ENCODE results near the gene LRP6. TPM values are rescaled to one million over a fixed set of nuclear protein-coding genes. Genes with fewer than 3 reads are reported as not detected.
A peak's percentile ranks its signal among the peaks of the same experiment; 100 is the strongest.
"Not testable (repeated sequence)": the region's sequence is repeated elsewhere in the genome, so short reads cannot be mapped to it uniquely, and the experiment has no call there.

LRP6 gene
- total RNA-seq, 2 experiments from 2014 or later = 6.8 to 8.2 TPM

DNA sequence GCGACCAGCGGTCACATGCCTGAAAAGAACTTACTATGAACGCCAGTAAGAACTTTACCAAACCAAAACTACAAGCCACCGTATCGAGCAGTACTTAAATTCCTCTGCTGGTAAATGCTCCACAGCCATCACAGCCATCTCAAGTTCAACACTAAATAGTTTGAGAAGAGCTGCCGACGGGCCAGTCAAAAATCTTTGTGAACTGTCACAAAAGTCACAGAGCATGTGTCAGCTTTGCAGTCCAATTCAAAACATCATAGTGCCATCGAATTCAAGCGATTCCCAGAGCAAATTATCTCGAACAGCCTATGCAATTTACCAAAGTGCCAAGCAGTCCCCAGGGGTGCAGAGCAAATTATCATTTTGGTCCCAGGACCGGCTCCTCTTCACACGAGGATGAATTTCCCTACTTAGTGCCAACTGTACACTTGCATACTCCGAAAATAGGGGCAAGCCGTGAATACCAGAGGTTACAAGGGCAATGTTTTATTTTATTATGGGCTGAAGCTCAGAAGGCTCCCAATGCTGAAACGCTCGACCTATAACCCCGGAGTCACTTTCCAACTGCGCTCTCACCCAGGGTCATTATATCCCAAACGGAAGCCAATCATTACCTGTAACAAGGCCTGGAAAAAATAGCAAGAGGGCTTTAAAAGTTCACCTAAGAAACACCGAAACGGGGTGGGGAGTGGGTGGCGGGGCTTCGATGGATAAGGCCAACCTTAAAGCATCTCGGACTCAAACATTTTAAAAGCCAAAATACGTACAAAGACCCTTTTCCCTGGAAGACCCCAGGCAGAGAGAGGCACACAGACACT lies 1.1 kb downstream of the LRP6 start:
- ChIA-PET CTCF (interaction anchor here (0.5 to 2.9 kb wide), 2 partner anchors 62 to 757 kb away, joined by 3 to 10 read pairs; no protein-coding TSS in a partner anchor), POLR2A (interaction anchor here (1.1 kb wide), 1 partner anchor 194 kb away, joined by 3 read pairs; no protein-coding TSS in a partner anchor)
- Mint-ChIP-seq H3K4me3 (peak overlapping the region; percentile 82), H3K4me1 (peaks cover 24% of the 10 kb centered on the region), H3K9me3 (ENCODE audit: low read depth) (no peaks in the 10 kb centered on the region), H3K27ac (peak overlapping the region; percentile 21), H3K27me3 (peaks cover 7% of the 10 kb centered on the region), H3K36me3 (ENCODE audit: low read depth) (no peaks in the 10 kb centered on the region)
- ATAC-seq (no peak), DNase-seq (peak; percentile 21)
- intact Hi-C loops (cut with DNase I, micrococcal nuclease) = loop anchor here in 1 of 2 experiments (2.0 to 5.0 kb wide), 2 partner anchors 431 to 713 kb away; partner anchors contain the start of gene GPR19

DNA sequence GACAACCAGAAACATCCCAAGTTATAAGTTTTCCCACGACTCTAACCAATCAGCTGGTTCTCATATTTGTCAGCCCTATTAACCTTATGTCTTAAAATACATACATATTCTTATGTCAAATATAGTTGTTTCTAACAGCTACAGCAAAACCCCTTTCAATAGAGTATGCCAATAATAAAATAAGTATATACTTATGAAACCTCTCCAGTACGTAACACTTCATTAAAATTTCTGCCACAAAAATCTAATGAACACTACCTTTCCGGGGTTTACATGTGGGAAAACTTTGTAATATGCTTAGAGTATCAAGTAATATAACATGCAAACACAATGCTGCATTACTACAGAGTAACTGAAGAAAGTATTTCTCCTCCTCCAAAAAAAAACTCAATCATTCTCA lies 1.8 kb downstream of the LRP6 start:
- H3K9me3 Mint-ChIP-seq (ENCODE audit: low read depth) = no peaks in the 10 kb centered on the region
- peaks cover 24% of the 10 kb centered on the region for H3K4me1 Mint-ChIP-seq
- peak overlapping the region; percentile 82 for H3K4me3 Mint-ChIP-seq
- CTCF ChIA-PET = interaction anchor here (0.5 to 2.9 kb wide), 4 partner anchors 63 to 756 kb away, joined by 3 to 10 read pairs (median 3); no protein-coding TSS in a partner anchor
- ATAC-seq = no peak
- DNase-seq = no peak
- peaks cover 7% of the 10 kb centered on the region for H3K27me3 Mint-ChIP-seq
- no peaks in the 10 kb centered on the region for H3K36me3 Mint-ChIP-seq (ENCODE audit: low read depth)
- POLR2A ChIA-PET = no interaction called here
- intact Hi-C loops (cut with DNase I, micrococcal nuclease) = loop anchor here in 1 of 2 experiments (5.0 kb wide), 1 partner anchor 713 kb away; no protein-coding TSS in a partner anchor
- no peak overlapping the region for H3K27ac Mint-ChIP-seq

DNA sequence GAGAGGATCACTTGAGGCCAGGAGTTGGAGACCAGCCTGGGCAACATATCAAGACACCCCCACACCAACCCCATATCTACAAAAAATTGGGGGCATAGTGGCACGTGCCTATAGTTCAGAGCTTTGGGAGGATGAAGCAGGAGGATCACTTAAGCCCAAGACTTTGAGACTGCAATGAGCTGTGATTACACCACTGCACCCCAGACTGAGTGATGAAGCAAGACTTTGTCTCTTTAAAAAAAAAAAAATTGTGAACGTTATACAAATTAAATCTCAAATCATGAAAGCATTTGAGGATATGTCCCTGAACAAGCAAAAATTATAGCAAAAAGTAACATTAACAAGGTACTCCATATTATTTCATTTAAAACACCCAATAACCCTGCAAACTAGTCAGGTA lies 2.9 kb downstream of the LRP6 start:
- H3K4me1 Mint-ChIP-seq = peaks cover 24% of the 10 kb centered on the region
- H3K27me3 Mint-ChIP-seq = peaks cover 7% of the 10 kb centered on the region
- ChIA-PET POLR2A (interaction anchor here (0.6 kb wide), 1 partner anchor 735 kb away, joined by 3 read pairs; no protein-coding TSS in a partner anchor), CTCF (interaction anchor here (1.0 to 2.9 kb wide), 3 partner anchors 64 to 182 kb away, joined by 3 to 10 read pairs (median 4); no protein-coding TSS in a partner anchor)
- H3K4me3 Mint-ChIP-seq = no peak overlapping the region
- ATAC-seq (no peak), DNase-seq (no peak)
- H3K36me3 Mint-ChIP-seq (ENCODE audit: low read depth) = no peaks in the 10 kb centered on the region
- H3K27ac Mint-ChIP-seq = no peak overlapping the region
- intact Hi-C loops (cut with DNase I, micrococcal nuclease) = no loop called here
- H3K9me3 Mint-ChIP-seq (ENCODE audit: low read depth) = no peaks in the 10 kb centered on the region

DNA sequence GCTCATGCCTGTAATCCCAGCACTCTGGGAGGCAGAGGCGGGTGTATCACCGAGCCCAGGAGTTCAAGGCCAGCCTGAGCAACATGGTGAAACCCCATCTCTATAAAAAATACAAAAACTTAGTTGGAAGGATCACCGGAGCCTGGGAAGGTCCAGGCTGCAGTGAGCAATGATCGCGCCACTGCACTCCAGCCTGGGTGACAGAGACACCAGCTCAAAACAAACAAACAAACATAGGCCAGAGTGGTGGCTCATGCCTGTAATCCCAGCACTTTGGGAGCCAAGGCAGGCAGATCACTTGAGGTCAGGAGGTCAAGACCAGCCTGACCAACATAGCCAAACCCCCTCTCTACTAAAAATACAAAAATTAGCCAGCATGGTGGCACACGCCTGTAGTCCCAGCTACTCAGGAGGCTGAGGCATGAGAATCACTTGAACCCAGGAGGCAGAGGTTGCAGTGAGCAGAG lies 10.5 kb downstream of the LRP6 start:
- intact Hi-C loops (cut with DNase I, micrococcal nuclease); CTCF ChIA-PET; H3K4me3 Mint-ChIP-seq: not testable (repeated sequence)

DNA sequence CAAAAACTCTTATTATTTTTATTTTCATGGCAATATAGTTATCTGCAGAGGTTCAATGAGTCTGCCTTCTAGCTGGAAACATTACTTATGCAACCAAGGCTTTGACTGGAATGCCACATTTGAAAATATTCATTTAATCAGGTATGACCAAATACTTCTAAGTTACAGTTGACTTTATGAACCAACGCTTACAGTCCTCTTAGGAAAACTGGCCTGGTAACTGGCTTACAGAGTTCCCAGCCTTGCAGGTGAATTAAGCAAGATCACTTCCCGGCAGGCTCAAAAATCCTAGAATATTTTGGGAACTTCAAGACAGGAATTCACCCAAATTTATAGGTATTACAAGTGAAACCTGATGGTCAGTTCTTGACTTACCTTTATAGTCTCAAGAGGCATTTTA lies 12.3 kb downstream of the LRP6 start:
- POLR2A ChIA-PET = no interaction called here
- H3K36me3 Mint-ChIP-seq (ENCODE audit: low read depth) = no peaks in the 10 kb centered on the region
- H3K27ac Mint-ChIP-seq = no peak overlapping the region

More for the DNA sequence above, 10.5 kb downstream of the LRP6 start:
- POLR2A ChIA-PET; ATAC-seq; DNase-seq; H3K27ac Mint-ChIP-seq; H3K4me1 Mint-ChIP-seq; H3K36me3 Mint-ChIP-seq (ENCODE audit: low read depth); H3K27me3 Mint-ChIP-seq; H3K9me3 Mint-ChIP-seq (ENCODE audit: low read depth): not testable (repeated sequence)

DNA sequence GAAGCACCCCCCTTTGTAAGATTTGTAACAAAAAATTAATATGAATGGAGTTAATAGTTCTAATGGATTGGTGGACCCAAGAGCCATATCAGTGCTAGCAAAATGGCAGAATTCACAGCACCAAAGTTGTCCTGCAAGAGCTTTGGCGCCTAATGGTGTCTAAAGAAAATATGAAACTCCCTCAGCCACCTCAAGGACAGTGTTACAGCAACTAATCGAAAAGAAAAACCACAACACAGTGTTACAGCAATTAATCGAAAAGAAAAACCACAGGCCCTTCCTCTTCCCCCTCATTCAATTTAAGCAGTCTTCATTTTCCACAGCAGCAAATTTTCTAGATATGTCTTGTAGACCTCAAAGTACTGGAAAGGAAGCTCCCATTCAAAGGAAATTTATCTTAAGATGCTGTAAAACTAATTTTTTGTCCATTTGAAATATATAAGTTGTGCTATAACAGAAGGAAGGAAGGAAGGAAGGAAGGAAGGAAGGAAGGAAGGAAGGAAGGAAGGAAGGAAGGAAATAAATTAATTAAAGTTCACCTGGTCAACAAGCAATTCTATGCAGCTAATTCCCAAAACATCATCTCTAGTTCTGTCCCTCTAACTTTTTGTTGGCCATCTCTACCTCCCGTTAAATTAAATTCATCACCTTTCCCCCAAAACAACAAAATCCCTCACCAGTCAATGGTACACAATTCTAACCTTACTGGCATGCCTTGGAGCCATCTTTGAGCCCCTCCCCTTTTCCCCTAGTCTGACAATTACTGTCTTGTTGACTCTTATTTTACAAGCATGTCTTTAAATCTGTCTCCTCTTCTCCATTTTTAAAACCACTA lies 17.4 kb downstream of the LRP6 start:
- Mint-ChIP-seq H3K4me1 (peaks cover 15% of the 10 kb centered on the region), H3K27ac (no peak overlapping the region), H3K27me3 (no peaks in the 10 kb centered on the region), H3K36me3 (ENCODE audit: low read depth) (peaks cover under 1% of the 10 kb centered on the region), H3K9me3 (ENCODE audit: low read depth) (no peaks in the 10 kb centered on the region), H3K4me3 (no peak overlapping the region)
- CTCF ChIA-PET = interaction anchor here (0.6 to 1.0 kb wide), 2 partner anchors 10 to 314 kb away, joined by 3 read pairs; no protein-coding TSS in a partner anchor
- ATAC-seq (no peak), DNase-seq (no peak)
- intact Hi-C loops (cut with DNase I, micrococcal nuclease) = no loop called here
- POLR2A ChIA-PET = interaction anchor here (0.6 kb wide), 1 partner anchor 17 kb away, joined by 6 read pairs; the partner anchor contains the start of gene LRP6

More for the DNA sequence above, 12.3 kb downstream of the LRP6 start:
- Mint-ChIP-seq H3K27me3 (no peaks in the 10 kb centered on the region), H3K4me1 (peaks cover 8% of the 10 kb centered on the region), H3K4me3 (no peak overlapping the region), H3K9me3 (ENCODE audit: low read depth) (no peaks in the 10 kb centered on the region)
- DNase-seq (no peak), ATAC-seq (no peak)
- CTCF ChIA-PET = no interaction called here
- intact Hi-C loops (cut with DNase I, micrococcal nuclease) = no loop called here

DNA sequence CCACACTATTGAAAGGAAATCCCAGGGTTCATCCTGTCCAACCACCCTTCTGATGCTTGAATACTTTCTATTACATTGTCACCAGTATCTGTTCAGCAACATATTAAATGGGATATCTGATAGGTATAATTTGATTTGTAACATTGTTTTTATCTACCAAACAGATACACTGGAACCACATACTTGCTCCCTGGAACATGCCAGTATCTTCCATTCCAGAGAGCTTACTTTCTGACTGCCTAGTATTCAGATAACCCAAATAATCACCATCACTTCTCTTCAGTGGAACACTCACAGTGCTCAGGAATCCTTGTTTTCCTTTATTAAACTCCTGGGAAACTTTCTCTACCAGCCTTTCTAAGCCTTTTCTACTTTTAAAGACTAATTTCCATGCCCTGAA lies 19.3 kb downstream of the LRP6 start:
- Mint-ChIP-seq H3K4me3 (no peak overlapping the region), H3K9me3 (ENCODE audit: low read depth) (no peaks in the 10 kb centered on the region), H3K27me3 (no peaks in the 10 kb centered on the region), H3K4me1 (peaks cover 17% of the 10 kb centered on the region), H3K27ac (no peak overlapping the region), H3K36me3 (ENCODE audit: low read depth) (peaks cover 9% of the 10 kb centered on the region)
- POLR2A ChIA-PET = no interaction called here
- no peak for DNase-seq
- CTCF ChIA-PET = interaction anchor here (0.6 kb wide), 1 partner anchor 21 kb away, joined by 3 read pairs; no protein-coding TSS in a partner anchor
- ATAC-seq = no peak
- intact Hi-C loops (cut with DNase I, micrococcal nuclease) = no loop called here

DNA sequence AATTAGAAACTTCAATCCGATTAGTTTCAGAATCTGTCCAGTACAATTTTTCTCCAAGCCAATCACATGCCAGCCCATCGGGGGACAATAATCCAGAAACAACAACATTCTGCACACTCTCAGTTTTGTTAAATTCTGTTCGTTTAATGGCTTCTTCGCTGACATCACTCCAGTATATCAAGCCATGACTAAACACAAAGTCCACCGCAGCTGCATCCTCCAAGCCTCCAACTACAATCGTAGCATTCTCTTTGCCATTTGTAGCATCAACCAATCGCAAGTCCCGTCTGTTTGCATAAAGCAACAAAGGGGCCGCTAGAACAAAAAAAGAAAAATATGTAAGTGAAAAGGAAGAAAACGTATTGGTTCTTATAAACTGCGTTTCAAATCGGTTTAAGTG lies 22.5 kb downstream of the LRP6 start:
- Mint-ChIP-seq H3K4me3 (no peak overlapping the region), H3K27ac (no peak overlapping the region), H3K36me3 (ENCODE audit: low read depth) (peaks cover 9% of the 10 kb centered on the region), H3K9me3 (ENCODE audit: low read depth) (no peaks in the 10 kb centered on the region), H3K4me1 (peaks cover 18% of the 10 kb centered on the region), H3K27me3 (no peaks in the 10 kb centered on the region)
- ATAC-seq (no peak), DNase-seq (no peak)
- intact Hi-C loops (cut with DNase I, micrococcal nuclease) = no loop called here
- ChIA-PET CTCF (interaction anchor here (0.5 kb wide), 1 partner anchor 388 kb away, joined by 3 read pairs; no protein-coding TSS in a partner anchor), POLR2A (no interaction called here)

DNA sequence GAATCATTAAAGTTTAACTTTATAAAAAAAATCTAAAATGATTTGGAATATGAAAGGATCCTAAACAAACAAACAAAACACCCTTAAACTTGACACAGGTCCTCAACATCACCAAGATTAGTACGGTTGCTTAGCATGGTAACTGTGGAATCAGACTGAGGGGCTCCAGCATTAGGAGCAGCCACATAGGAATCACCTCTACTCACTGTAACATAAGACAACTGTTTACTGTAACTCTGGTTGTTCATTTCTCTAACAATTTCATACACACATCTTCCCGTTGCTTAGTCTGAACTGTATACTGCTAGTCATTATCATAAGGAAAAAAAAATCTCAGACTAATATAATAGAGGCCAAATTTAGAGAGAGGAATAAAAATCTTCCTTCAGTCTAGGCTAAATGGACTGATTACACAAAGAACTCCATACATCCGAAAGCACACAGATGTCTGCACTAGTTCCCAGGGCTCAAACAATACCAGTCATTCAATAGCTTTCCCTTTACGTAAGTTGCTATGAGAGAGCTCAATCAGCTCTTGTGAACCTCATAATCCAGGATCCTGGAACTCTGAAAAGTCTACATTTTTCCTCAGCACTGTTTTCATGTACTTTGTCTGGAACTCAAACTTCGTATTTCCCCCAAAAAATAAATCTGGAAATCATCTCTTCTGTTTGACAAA lies 26.0 kb downstream of the LRP6 start:
- Mint-ChIP-seq H3K27ac (no peak overlapping the region), H3K4me1 (peaks cover 16% of the 10 kb centered on the region), H3K36me3 (ENCODE audit: low read depth) (peaks cover 9% of the 10 kb centered on the region), H3K4me3 (no peak overlapping the region), H3K9me3 (ENCODE audit: low read depth) (no peaks in the 10 kb centered on the region), H3K27me3 (no peaks in the 10 kb centered on the region)
- ATAC-seq = no peak
- DNase-seq = no peak
- ChIA-PET POLR2A (no interaction called here), CTCF (interaction anchor here (0.8 kb wide), 1 partner anchor 87 kb away, joined by 4 read pairs; no protein-coding TSS in a partner anchor)
- intact Hi-C loops (cut with DNase I, micrococcal nuclease) = no loop called here

DNA sequence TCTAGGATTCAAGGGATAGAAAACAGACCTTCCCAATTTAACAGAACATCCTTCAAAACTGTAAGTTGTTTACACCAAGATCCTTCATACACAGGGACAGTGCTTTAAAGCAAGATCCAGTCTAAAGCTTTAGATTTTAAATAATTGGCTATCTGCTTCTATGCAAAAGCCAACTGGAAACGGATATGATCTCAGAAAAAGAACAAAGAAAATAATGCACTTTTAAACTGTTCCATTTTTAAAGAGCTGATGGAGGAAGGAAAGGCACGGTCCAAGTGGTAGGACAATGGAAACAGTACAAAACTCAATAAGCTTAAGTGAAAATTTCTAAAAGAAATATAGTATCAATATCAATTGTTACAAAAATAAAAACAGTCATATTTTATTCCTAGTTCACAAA lies 27.7 kb downstream of the LRP6 start:
- intact Hi-C loops (cut with DNase I, micrococcal nuclease) = no loop called here
- ChIA-PET CTCF (interaction anchor here (0.6 to 1.6 kb wide), 3 partner anchors 10 to 94 kb away, joined by 3 to 9 read pairs (median 4); no protein-coding TSS in a partner anchor), POLR2A (no interaction called here)
- Mint-ChIP-seq H3K4me3 (no peak overlapping the region), H3K27ac (no peak overlapping the region), H3K27me3 (no peaks in the 10 kb centered on the region), H3K36me3 (ENCODE audit: low read depth) (peaks cover 5% of the 10 kb centered on the region), H3K9me3 (ENCODE audit: low read depth) (no peaks in the 10 kb centered on the region), H3K4me1 (peaks cover 16% of the 10 kb centered on the region)
- DNase-seq = no peak
- no peak for ATAC-seq
